CD1c-positive myeloid dendritic cell (primary cell): ENCODE results near the gene CORIN.
"Not testable (repeated sequence)": the region's sequence is repeated elsewhere in the genome, so short reads cannot be mapped to it uniquely, and the experiment has no call there.

ENCODE experiments used
- DNase-seq: peaks from one replicate; pipeline ENCODE4 v3.0.0-alpha.2; 2016; ENCODE audit errors: extremely low spot score

Gene CORIN

GRCh38 chr4:47767956-47768355, 69.9 kb downstream of the CORIN start:
- DNase-seq, result not testable (repeated sequence)

GRCh38 chr4:47763279-47763678, 74.6 kb downstream of the CORIN start:
- no peak for DNase-seq

GRCh38 chr4:47762376-47763266, 75.2 kb downstream of the CORIN start:
- no peak for DNase-seq

GRCh38 chr4:47753316-47753715, 84.6 kb downstream of the CORIN start:
- not testable (repeated sequence) for DNase-seq

- DNase-seq, result no peak
Observed at GRCh38 chr4:47752214-47752613, 85.7 kb downstream of the CORIN start.

- no peak for DNase-seq
Observed at GRCh38 chr4:47750788-47751187, 87.1 kb downstream of the CORIN start.

GRCh38 chr4:47749858-47750257, 88.0 kb downstream of the CORIN start:
- DNase-seq, result no peak

GRCh38 chr4:47749060-47749459, 88.8 kb downstream of the CORIN start:
- no peak for DNase-seq

GRCh38 chr4:47747846-47748494, 89.9 kb downstream of the CORIN start:
- DNase-seq, result no peak

- no peak for DNase-seq
Observed at GRCh38 chr4:47747211-47747610, 90.7 kb downstream of the CORIN start.

- DNase-seq, result no peak
Observed at GRCh38 chr4:47746122-47746521, 91.7 kb downstream of the CORIN start.

GRCh38 chr4:47744843-47745382, 93.0 kb downstream of the CORIN start:
- no peak for DNase-seq

- DNase-seq, result no peak
Observed at GRCh38 chr4:47744253-47744652, 93.6 kb downstream of the CORIN start.

- peak; percentile 44 for DNase-seq
Observed at GRCh38 chr4:47741200-47741599, 96.7 kb downstream of the CORIN start.

- no peak for DNase-seq
Observed at GRCh38 chr4:47737326-47737725, 100.5 kb downstream of the CORIN start.

GRCh38 chr4:47736555-47736954, 101.3 kb downstream of the CORIN start:
- no peak for DNase-seq

- DNase-seq, result no peak
Observed at GRCh38 chr4:47736146-47736545, 101.7 kb downstream of the CORIN start.

GRCh38 chr4:47733302-47734175, 104.3 kb downstream of the CORIN start:
- DNase-seq, result no peak

GRCh38 chr4:47731182-47731581, 106.7 kb downstream of the CORIN start:
- DNase-seq, result no peak

GRCh38 chr4:47729131-47729680, 108.7 kb downstream of the CORIN start:
- DNase-seq, result no peak

- DNase-seq, result no peak
Observed at GRCh38 chr4:47721892-47722575, 115.8 kb downstream of the CORIN start.
